Neuronal stem cell (in vitro differentiated cells): Measurements from ENCODE around the gene MED16.

Experiments used
- DNase-seq: peaks from one replicate; pipeline ENCODE4 v3.0.0-alpha.2; 2013; ENCODE audit warnings: low spot score
- H2AFZ ChIP-seq: one replicate; pipeline ENCODE4 v1.6.1; 2013; ENCODE audit warnings: mild to moderate bottlenecking, low read length, inconsistent platforms
- H2AK5ac ChIP-seq: 2 replicates; pipeline ENCODE4 v1.6.1; 2013; ENCODE audit warnings: low read depth, mild to moderate bottlenecking, inconsistent platforms, low read length, moderate library complexity, mixed read lengths
- H2BK120ac ChIP-seq: 2 replicates; pipeline ENCODE4 v1.6.1; 2013; ENCODE audit warnings: low read depth, mild to moderate bottlenecking, inconsistent platforms, low read length, moderate library complexity, mixed read lengths
- H2BK12ac ChIP-seq: one replicate; pipeline ENCODE4 v1.6.1; 2013; ENCODE audit warnings: low read length, inconsistent platforms
- H2BK15ac ChIP-seq: 2 replicates; pipeline ENCODE4 v1.6.1; 2013; ENCODE audit warnings: mild to moderate bottlenecking, low read length, inconsistent platforms, mixed read lengths
- H2BK5ac ChIP-seq: one replicate; pipeline ENCODE4 v1.6.1; 2013; ENCODE audit warnings: inconsistent platforms, mild to moderate bottlenecking, low read length, moderate library complexity
- H3K14ac ChIP-seq: one replicate; pipeline ENCODE4 v1.6.1; 2013; ENCODE audit warnings: low read length, inconsistent platforms
- H3K18ac ChIP-seq: 2 replicates; pipeline ENCODE4 v1.6.1; 2013; ENCODE audit warnings: low read length, inconsistent platforms
- H3K23ac ChIP-seq: 2 replicates; pipeline ENCODE4 v1.6.1; 2013; ENCODE audit warnings: low read depth, mild to moderate bottlenecking, mixed read lengths, low read length, inconsistent platforms; ENCODE audit not compliant: poor library complexity
- H3K27ac ChIP-seq: replicated peaks from 3 replicates; pipeline ENCODE4 v1.5.1; 2013; ENCODE audit warnings: low read length, inconsistent platforms
- H3K27me3 ChIP-seq, 3 experiments: 2 replicates each; pipeline ENCODE4 v1.6.1; 2013; ENCODE audit warnings: low read length in 3 of 3, mild to moderate bottlenecking in 2 of 3, inconsistent platforms in 1 of 3, low read depth in 1 of 3, mixed read lengths in 1 of 3, moderate library complexity in 1 of 3; ENCODE audit not compliant: control insufficient read depth in 3 of 3, insufficient read depth in 3 of 3
- H3K36me3 ChIP-seq, 2 donors: replicated peaks in 1 of 2; 2 replicates each; pipeline ENCODE4 v1.6.1; 2013; ENCODE audit warnings: low read length in 2 of 2; ENCODE audit not compliant: control insufficient read depth in 2 of 2, insufficient read depth in 2 of 2
- H3K4ac ChIP-seq: 2 replicates; pipeline ENCODE4 v1.6.1; 2013; ENCODE audit warnings: inconsistent platforms, mild to moderate bottlenecking, low read length, moderate library complexity
- H3K4me1 ChIP-seq, 2 donors: 1 replicate in 1 of 2; 2 replicates in 1 of 2; pipeline ENCODE4 v1.6.1; 2013; ENCODE audit warnings: low read length in 2 of 2, low read depth in 1 of 2; ENCODE audit not compliant: control insufficient read depth in 2 of 2, insufficient read depth in 1 of 2
- H3K4me2 ChIP-seq: one replicate; pipeline ENCODE4 v1.6.1; 2013; ENCODE audit warnings: mild to moderate bottlenecking, low read length, inconsistent platforms; ENCODE audit not compliant: insufficient read depth, poor library complexity, severe bottlenecking
- H3K4me3 ChIP-seq, 2 donors: 2 replicates each; pipeline ENCODE4 v1.5.1; 2013; ENCODE audit warnings: low read length in 2 of 2, mild to moderate bottlenecking in 2 of 2, inconsistent platforms in 1 of 2, moderate library complexity in 1 of 2
- H3K79me1 ChIP-seq: one replicate; pipeline ENCODE4 v1.6.1; 2013; ENCODE audit warnings: low read depth, mild to moderate bottlenecking, inconsistent platforms, low read length, moderate library complexity
- H3K9ac ChIP-seq: one replicate; pipeline ENCODE4 v1.6.1; 2013; ENCODE audit warnings: mild to moderate bottlenecking, low read depth, low read length, inconsistent platforms; ENCODE audit not compliant: poor library complexity
- H3K9me3 ChIP-seq, 2 donors: replicated peaks in 1 of 2; 2 replicates each; pipeline versions ENCODE3 to v1.6.1; 2013; ENCODE audit warnings: low read length in 2 of 2, mild to moderate bottlenecking in 2 of 2, inconsistent platforms in 1 of 2, low read depth in 1 of 2, mixed read lengths in 1 of 2, moderate library complexity in 1 of 2; ENCODE audit not compliant: control insufficient read depth in 2 of 2, insufficient read depth in 1 of 2
- H4K8ac ChIP-seq: one replicate; pipeline ENCODE4 v1.6.1; 2013; ENCODE audit warnings: low read depth, mild to moderate bottlenecking, inconsistent platforms, low read length, moderate library complexity
- H4K91ac ChIP-seq: one replicate; pipeline ENCODE4 v1.6.1; 2013; ENCODE audit warnings: low read length, low read depth, mild to moderate bottlenecking, inconsistent platforms; ENCODE audit not compliant: poor library complexity
- WGBS, 2 donors: extraction: QIAGEN DNeasy Blood & Tissue Kit; methylation state at CpG; one replicate each; pipeline ENCODE4 v1.1.7; 2013; ENCODE audit warnings: missing lambda C conversion rate in 2 of 2, mixed read lengths in 1 of 2; ENCODE audit not compliant: insufficient read length in 2 of 2, insufficient replicate concordance in 1 of 2; ENCODE audit errors: extremely low coverage in 2 of 2; 5-methylcytosine and 5-hydroxymethylcytosine counted together

The MED16 gene

DNA sequence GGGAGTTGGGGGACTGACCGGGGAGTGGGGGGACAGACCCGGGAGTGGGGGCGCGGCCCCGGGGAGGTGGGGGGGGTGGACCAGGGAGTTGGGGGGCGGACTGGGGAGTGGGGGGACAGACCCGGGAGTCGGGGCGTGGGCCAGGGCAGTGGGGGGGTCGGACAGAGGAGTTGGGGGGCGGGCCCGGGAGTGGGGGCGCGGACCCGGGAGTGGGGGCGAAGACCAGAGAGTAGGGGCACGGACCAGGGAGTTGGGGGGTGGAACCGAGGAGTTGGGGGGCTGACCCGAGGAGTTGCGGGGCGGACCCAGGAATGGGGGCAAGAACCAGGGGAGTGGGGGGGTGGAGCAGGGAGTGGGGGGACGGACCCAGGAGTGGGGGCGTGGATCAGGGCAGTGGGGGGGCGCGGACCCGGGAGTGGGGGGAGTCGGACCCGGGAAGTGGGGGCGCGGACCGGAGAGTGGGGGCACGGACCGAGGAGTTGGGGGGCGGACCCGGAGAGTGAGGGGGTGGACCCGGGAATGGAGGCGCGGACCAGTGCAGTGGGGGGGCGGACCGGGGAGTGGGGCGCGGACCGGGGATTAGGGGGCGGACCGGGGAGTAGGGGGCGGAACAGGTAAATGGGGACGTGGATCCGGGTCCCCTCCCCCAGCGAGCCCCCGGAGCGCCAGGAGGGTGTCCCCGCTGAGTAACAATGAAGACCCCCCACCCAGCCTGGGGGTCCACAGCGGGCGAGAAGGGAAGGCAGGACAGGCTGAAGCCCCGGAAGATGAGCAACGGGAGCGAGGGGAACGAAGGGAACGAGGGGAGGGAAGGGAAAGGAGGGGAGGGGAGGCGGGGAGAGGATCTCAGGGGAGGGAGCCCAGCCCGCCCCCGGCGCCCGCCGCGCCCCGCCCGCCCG lies 19.4 kb upstream of the MED16 start:
- Histone ChIP-seq H3K36me3 (peaks cover 0 to 5% of the 10 kb centered on the region in 2 donors), H3K27me3 (peaks cover 0 to 11% (median 3%) of the 10 kb centered on the region in 3 experiments), H3K4me2 (peak overlapping the region; percentile 67), H4K91ac (no peak overlapping the region), H4K8ac (no peak overlapping the region), H2AK5ac (peak overlapping the region; percentile 56), H2BK12ac (no peak overlapping the region), H3K27ac (no peak overlapping the region), H3K9me3 (no peaks in the 10 kb centered on the region), H2BK15ac (no peak overlapping the region), H3K4me3 (peak overlapping the region; percentile 91 to 99), H2BK120ac (no peak overlapping the region), H2AFZ (peak overlapping the region; percentile 93), H3K79me1 (peaks cover 10% of the 10 kb centered on the region), H3K14ac (peak overlapping the region; percentile 97), H2BK5ac (no peak overlapping the region), H3K9ac (peak overlapping the region; percentile 91), H3K4me1 (peaks cover 3 to 4% of the 10 kb centered on the region in 2 donors), H3K23ac (no peak overlapping the region), H3K4ac (no peak overlapping the region), H3K18ac (peak overlapping the region; percentile 81)
- WGBS, 2 donors: no CpG with 5 or more reads among the region's 69 CpGs
- DNase-seq: no peak

DNA sequence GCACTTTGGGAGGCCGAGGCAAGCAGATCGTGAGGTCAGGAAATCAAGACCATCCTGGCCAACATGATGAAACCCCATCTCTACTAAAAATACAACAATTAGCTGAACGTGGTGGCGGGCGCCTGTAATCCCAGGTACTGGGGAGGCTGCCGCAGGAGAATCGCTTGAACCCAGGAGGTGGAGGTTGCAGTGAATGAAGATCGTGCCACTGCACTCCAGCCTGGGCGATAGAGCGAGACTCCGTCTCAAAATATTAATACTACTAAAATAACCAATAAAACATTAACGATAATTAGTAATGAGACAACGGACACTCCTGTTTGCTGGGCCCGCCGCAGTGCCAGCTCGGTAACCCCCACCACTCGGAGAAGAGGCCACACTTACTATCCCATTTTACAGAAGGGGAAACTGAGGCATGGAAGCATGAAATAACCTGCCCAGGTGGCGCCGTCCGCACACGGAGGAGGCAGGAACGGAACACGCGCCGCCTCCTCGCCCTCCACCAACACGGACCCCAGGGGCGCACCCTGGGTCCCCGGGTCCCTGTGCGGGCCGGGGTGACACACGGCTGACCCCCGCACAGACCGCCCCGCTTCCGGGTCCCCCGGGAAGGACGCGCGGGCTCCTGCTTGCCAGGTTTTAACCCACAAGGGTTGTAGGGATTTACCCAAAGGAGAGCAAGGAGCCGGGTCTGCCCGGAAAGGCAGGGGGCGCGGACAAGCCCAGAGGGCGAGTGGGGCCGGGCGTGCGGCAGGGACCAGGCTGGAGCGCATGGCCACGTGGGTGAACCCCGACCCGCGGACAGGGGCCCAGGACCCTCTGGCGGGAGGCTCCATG lies 18.4 kb upstream of the MED16 start:
- Histone ChIP-seq H3K36me3 (peaks cover 0 to 5% of the 10 kb centered on the region in 2 donors), H2BK12ac (peak overlapping the region; percentile 41), H3K18ac (peak overlapping the region; percentile 64), H3K27me3 (peaks cover 0 to 3% (median 0%) of the 10 kb centered on the region in 3 experiments), H3K9ac (no peak overlapping the region), H3K4me3 (peak overlapping the region; percentile 22 to 67), H3K23ac (peak overlapping the region; percentile 91), H3K4ac (no peak overlapping the region), H3K4me2 (peak overlapping the region; percentile 57), H3K27ac (no peak overlapping the region), H2BK120ac (no peak overlapping the region), H3K9me3 (no peaks in the 10 kb centered on the region), H3K4me1 (peaks cover 0 to 4% of the 10 kb centered on the region in 2 donors), H2AK5ac (peak overlapping the region; percentile 92), H2BK5ac (peak overlapping the region; percentile 53), H2AFZ (no peak overlapping the region), H3K14ac (no peak overlapping the region), H2BK15ac (no peak overlapping the region), H4K8ac (no peak overlapping the region), H3K79me1 (peaks cover 10% of the 10 kb centered on the region), H4K91ac (no peak overlapping the region)
- WGBS, 2 donors: no CpG with 5 or more reads among the region's 54 CpGs
- no peak for DNase-seq

DNA sequence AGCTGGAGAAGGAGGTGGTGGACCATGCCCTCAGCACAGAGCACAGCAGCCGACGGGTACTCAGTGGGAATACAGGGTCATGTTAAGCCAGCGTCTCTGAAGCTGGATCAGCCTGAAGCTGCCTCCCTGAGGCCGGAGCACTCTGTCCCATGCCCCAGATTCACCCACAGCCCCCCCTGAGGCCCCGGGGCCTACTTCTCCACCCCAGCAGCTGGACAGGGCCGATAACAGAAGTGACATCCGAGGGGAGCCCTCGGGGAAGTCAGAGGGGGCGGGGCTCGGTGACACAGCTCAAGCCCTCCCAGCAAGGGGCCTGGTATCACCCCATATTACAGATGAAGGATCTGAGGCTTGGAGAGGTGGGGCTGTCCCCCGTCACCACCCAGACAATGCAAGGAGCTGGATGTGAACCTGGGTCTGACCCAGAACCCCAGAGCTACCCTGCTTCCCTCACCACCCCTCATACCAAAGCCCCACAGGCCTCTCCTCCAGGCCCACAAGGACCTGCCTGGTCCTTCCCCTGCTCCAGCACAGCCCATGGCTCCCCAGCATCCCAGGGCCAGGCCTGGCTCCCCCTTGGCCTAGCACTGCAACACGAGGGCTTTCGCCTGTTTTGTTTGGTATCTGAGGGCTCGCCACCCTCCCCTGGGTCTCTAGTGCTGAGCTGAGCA lies 14.3 kb upstream of the MED16 start:
- Histone ChIP-seq H3K4me1 (peaks cover 0 to 5% of the 10 kb centered on the region in 2 donors), H3K36me3 (peaks cover 0 to 11% of the 10 kb centered on the region in 2 donors), H4K91ac (no peak overlapping the region), H3K4me2 (no peak overlapping the region), H3K9me3 (no peaks in the 10 kb centered on the region), H2AFZ (no peak overlapping the region), H2BK15ac (no peak overlapping the region), H4K8ac (no peak overlapping the region), H3K4ac (no peak overlapping the region), H3K79me1 (peaks cover 11% of the 10 kb centered on the region), H3K27ac (no peak overlapping the region), H3K4me3 (no peak overlapping the region), H2BK120ac (no peak overlapping the region), H3K27me3 (no peaks in the 10 kb centered on the region), H3K14ac (peak overlapping the region; percentile 56), H3K18ac (no peak overlapping the region), H2BK12ac (no peak overlapping the region), H2AK5ac (peak overlapping the region; percentile 92), H3K23ac (peak overlapping the region; percentile 17), H3K9ac (no peak overlapping the region), H2BK5ac (no peak overlapping the region)
- DNase-seq: no peak
- WGBS, 2 donors: no CpG with 5 or more reads among the region's 14 CpGs
